MM.1S (cell line): ENCODE measurements around the gene ZNF92.

Experiments used
- DNase-seq: peaks from one replicate; pipeline ENCODE4 v3.0.0-alpha.2; 2015
- H2AFZ ChIP-seq: fragments of 300-600 bp; sonication (generic); 2 replicates; pipeline ENCODE4 v1.6.0; 2016; ENCODE audit warnings: antibody characterized with exemption, low read length
- H3F3A ChIP-seq: fragments of 300-600 bp; sonication (generic); 2 replicates; pipeline ENCODE4 v1.6.1; 2016; ENCODE audit warnings: mild to moderate bottlenecking, antibody characterized with exemption, low read length, moderate library complexity, mixed read lengths; ENCODE audit not compliant: insufficient read depth
- H3K27ac ChIP-seq: fragments of 300-600 bp; sonication (generic); 2 replicates; pipeline ENCODE4 v1.5.1; 2016; ENCODE audit warnings: mild to moderate bottlenecking, low read length
- H3K27me3 ChIP-seq: fragments of 300-600 bp; sonication (generic); replicated peaks from 2 replicates; pipeline ENCODE4 v1.6.0; 2016; ENCODE audit warnings: low read length; ENCODE audit not compliant: insufficient read depth
- H3K36me3 ChIP-seq: fragments of 300-600 bp; sonication (generic); replicated peaks from 2 replicates; pipeline ENCODE4 v1.6.1; 2016; ENCODE audit warnings: mild to moderate bottlenecking, low read length, mixed read lengths; ENCODE audit not compliant: insufficient read depth
- H3K4me1 ChIP-seq: fragments of 300-600 bp; sonication (generic); 2 replicates; pipeline ENCODE4 v1.6.1; 2016; ENCODE audit warnings: low read length, mixed read lengths
- H3K4me2 ChIP-seq: fragments of 300-600 bp; sonication (generic); 2 replicates; pipeline ENCODE4 v1.6.0; 2016; ENCODE audit warnings: low read depth, low read length
- H3K4me3 ChIP-seq: fragments of 300-600 bp; sonication (generic); 2 replicates; pipeline ENCODE4 v1.5.1; 2016; ENCODE audit warnings: low read length, mixed read lengths
- H3K79me2 ChIP-seq: fragments of 300-600 bp; sonication (generic); 2 replicates; pipeline ENCODE4 v1.6.1; 2016; ENCODE audit warnings: mixed run types, low read length, mixed read lengths
- H3K9ac ChIP-seq: fragments of 300-600 bp; sonication (generic); 2 replicates; pipeline ENCODE4 v1.6.1; 2016; ENCODE audit warnings: low read length, mixed read lengths
- H3K9me2 ChIP-seq: fragments of 300-600 bp; sonication (generic); replicated peaks from 2 replicates; pipeline ENCODE4 v1.6.1; 2016; ENCODE audit warnings: mild to moderate bottlenecking, low read length, mixed read lengths; ENCODE audit not compliant: insufficient read depth
- H3K9me3 ChIP-seq: fragments of 300-600 bp; sonication (generic); replicated peaks from 2 replicates; pipeline ENCODE4 v1.6.1; 2016; ENCODE audit warnings: mild to moderate bottlenecking, low read length, mixed read lengths; ENCODE audit not compliant: insufficient read depth
- H4K20me1 ChIP-seq: fragments of 300-600 bp; sonication (generic); 2 replicates; pipeline ENCODE4 v1.6.1; 2016; ENCODE audit warnings: mild to moderate bottlenecking, low read length, moderate library complexity, mixed read lengths; ENCODE audit not compliant: insufficient read depth
- EZH2 ChIP-seq: fragments of 300-600 bp; sonication (generic); optimal IDR thresholded peaks from 2 replicates; pipeline ENCODE3; 2017; ENCODE audit warnings: low read depth, mild to moderate bottlenecking, antibody characterized with exemption, low read length, mixed read lengths
- EZH2phosphoT487 ChIP-seq: fragments of 300-600 bp; sonication (generic); IDR thresholded peaks from 2 replicates; pipeline ENCODE4 v1.6.1; 2018; ENCODE audit warnings: antibody characterized with exemption, low read length
- TF ChIP-seq, protein P1 (sequence below): fragments of 300-600 bp; sonication (generic); IDR thresholded peaks from 2 replicates; pipeline ENCODE4 v1.5.1; 2016; ENCODE audit warnings: antibody characterized with exemption, low read length, mixed read lengths

ZNF92 gene

DNA sequence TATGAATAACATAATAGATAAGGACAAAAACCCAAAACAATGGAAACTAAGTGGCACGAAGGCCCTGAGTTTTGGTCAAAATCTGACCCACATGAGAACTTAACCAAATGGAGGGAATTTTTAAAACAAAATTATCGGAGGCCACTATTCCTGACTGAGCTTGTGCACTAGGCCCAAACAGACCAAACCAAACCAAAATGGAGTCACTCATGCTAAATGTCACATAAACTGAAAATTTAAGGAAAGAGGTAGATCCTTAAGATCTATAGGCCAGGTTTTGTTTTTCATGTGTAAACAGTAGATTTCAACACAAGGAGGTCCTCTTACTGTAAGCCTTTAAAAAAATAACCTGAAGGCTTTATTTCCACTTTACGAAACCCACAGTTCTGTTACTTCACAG lies 3.8 kb upstream of the ZNF92 start:
- no peak for DNase-seq
- no peaks in the 10 kb centered on the region; the same call in 1 of the 2 replicates for H3F3A ChIP-seq
- peaks cover 11% of the 10 kb centered on the region for H3K79me2 ChIP-seq
- H3K4me1 ChIP-seq = no peaks in the 10 kb centered on the region
- H3K9me3 ChIP-seq = no peaks in the 10 kb centered on the region
- TF ChIP-seq EZH2 (no peak), EZH2phosphoT487 (no peak)
- TF ChIP-seq, protein P1, sequence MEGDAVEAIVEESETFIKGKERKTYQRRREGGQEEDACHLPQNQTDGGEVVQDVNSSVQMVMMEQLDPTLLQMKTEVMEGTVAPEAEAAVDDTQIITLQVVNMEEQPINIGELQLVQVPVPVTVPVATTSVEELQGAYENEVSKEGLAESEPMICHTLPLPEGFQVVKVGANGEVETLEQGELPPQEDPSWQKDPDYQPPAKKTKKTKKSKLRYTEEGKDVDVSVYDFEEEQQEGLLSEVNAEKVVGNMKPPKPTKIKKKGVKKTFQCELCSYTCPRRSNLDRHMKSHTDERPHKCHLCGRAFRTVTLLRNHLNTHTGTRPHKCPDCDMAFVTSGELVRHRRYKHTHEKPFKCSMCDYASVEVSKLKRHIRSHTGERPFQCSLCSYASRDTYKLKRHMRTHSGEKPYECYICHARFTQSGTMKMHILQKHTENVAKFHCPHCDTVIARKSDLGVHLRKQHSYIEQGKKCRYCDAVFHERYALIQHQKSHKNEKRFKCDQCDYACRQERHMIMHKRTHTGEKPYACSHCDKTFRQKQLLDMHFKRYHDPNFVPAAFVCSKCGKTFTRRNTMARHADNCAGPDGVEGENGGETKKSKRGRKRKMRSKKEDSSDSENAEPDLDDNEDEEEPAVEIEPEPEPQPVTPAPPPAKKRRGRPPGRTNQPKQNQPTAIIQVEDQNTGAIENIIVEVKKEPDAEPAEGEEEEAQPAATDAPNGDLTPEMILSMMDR = no peak
- H3K4me2 ChIP-seq = no peak overlapping the region
- H3K36me3 ChIP-seq = no peaks in the 10 kb centered on the region
- no peak overlapping the region for H3K9ac ChIP-seq
- no peaks in the 10 kb centered on the region for H3K9me2 ChIP-seq
- H4K20me1 ChIP-seq = no peaks in the 10 kb centered on the region
- no peak overlapping the region for H2AFZ ChIP-seq
- no peaks in the 10 kb centered on the region for H3K27me3 ChIP-seq
- no peak overlapping the region for H3K27ac ChIP-seq
- H3K4me3 ChIP-seq = no peak overlapping the region

DNA sequence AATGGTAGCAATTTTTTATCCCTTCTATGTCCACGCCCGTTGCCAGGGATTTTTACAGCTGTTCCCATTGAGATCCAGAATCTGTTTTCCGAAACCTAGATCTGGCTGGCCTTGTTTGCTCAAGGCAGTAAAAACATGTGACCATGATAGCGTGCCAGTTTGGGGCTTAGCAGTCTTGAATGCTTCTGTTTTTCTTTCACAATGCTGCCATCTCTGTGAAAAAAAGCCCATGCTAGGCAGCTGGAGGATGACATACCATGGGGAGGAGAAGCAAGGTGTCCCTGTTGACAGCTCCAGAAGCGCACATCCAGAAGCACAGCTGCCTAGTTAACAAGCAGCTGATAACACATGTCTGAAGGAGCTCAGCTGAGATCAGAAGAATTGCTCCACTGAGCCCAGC lies 2.2 kb upstream of the ZNF92 start:
- Histone ChIP-seq H3K36me3 (no peaks in the 10 kb centered on the region), H3K9me3 (no peaks in the 10 kb centered on the region), H3K9me2 (no peaks in the 10 kb centered on the region), H3K4me1 (no peaks in the 10 kb centered on the region; the same call in 1 of the 2 replicates), H3F3A (no peaks in the 10 kb centered on the region; the same call in 1 of the 2 replicates), H3K4me2 (no peak overlapping the region), H3K79me2 (peaks cover 27% of the 10 kb centered on the region), H3K4me3 (no peak overlapping the region), H3K27ac (no peak overlapping the region), H4K20me1 (no peaks in the 10 kb centered on the region), H3K9ac (no peak overlapping the region), H3K27me3 (no peaks in the 10 kb centered on the region), H2AFZ (no peak overlapping the region)
- no peak for DNase-seq
- TF ChIP-seq EZH2 = no peak
- TF ChIP-seq EZH2phosphoT487 = no peak
- TF ChIP-seq, protein P1 = no peak

DNA sequence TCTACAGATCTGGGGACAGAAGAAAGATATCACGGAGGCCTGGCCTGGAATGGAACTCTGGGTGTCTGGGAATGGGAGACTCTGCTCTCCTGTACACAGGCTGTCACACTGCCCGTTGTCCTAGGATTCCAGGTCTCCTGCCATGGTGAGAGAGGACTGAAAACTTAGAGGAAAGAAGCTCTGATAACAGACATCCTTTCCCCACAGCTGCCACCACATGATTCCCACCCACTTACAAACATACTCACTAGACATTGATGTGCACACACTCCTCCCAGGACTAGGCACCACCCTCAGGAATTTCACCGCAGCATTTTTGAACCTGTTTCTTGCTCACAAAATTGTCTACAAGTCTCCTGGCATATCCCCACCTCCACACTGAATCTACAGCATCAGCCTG lies 5.7 kb downstream of the ZNF92 start:
- DNase-seq = no peak
- no peak overlapping the region for H3K4me3 ChIP-seq

More for the DNA sequence above, 5.7 kb downstream of the ZNF92 start:
- Histone ChIP-seq H3K9me2 (no peaks in the 10 kb centered on the region), H3K4me1 (no peaks in the 10 kb centered on the region; the same call in 1 of the 2 replicates), H3K27ac (no peak overlapping the region), H2AFZ (no peak overlapping the region), H3K9me3 (no peaks in the 10 kb centered on the region), H3K4me2 (no peak overlapping the region), H4K20me1 (peaks cover 9% of the 10 kb centered on the region; the same call in 1 of the 2 replicates), H3K27me3 (no peaks in the 10 kb centered on the region), H3F3A (no peaks in the 10 kb centered on the region), H3K9ac (no peak overlapping the region), H3K79me2 (peaks cover 100% of the 10 kb centered on the region), H3K36me3 (no peaks in the 10 kb centered on the region)
- TF ChIP-seq, protein P1 = no peak
- TF ChIP-seq EZH2phosphoT487 (no peak), EZH2 (no peak)
